Endothelial cell of umbilical vein (primary cell): ENCODE data around the gene KAT14.

Source experiments
- EZH2 ChIP-seq: IDR thresholded peaks from 2 replicates; pipeline ENCODE4 v1.6.1; 2012; ENCODE audit warnings: borderline replicate concordance, low read depth, mild to moderate bottlenecking, moderate library complexity, low read length, inconsistent platforms; ENCODE audit not compliant: severe bottlenecking
- JUN ChIP-seq: IDR thresholded peaks from 2 replicates; pipeline ENCODE4 v1.6.1; 2011; ENCODE audit warnings: borderline replicate concordance, low read depth; ENCODE audit not compliant: insufficient read length, insufficient read depth
- MAX ChIP-seq: IDR thresholded peaks from 2 replicates; pipeline ENCODE4 v1.6.1; 2011; ENCODE audit not compliant: insufficient read depth, insufficient read length
- POLR2A ChIP-seq: IDR thresholded peaks from 2 replicates; pipeline ENCODE4 v1.6.1; 2012; ENCODE audit warnings: low read depth, mild to moderate bottlenecking, control low read depth, low read length
- POLR2AphosphoS5 ChIP-seq: IDR thresholded peaks from 2 replicates; pipeline ENCODE4 v1.6.1; 2012; ENCODE audit warnings: low read depth, mild to moderate bottlenecking, control low read depth, low read length, moderate library complexity; ENCODE audit not compliant: insufficient read depth
- TF ChIP-seq, protein P1 (sequence below), 2 donors: IDR thresholded peaks; 1 replicate in 1 of 2; 2 replicates in 1 of 2; pipeline ENCODE4 v1.5.1; 2011; ENCODE audit warnings: low read length in 2 of 2, mild to moderate bottlenecking in 2 of 2, moderate library complexity in 2 of 2, control low read depth in 1 of 2, inconsistent platforms in 1 of 2, low read depth in 1 of 2; ENCODE audit not compliant: insufficient read depth in 1 of 2; ENCODE audit errors: extremely low read depth in 1 of 2

DNA sequence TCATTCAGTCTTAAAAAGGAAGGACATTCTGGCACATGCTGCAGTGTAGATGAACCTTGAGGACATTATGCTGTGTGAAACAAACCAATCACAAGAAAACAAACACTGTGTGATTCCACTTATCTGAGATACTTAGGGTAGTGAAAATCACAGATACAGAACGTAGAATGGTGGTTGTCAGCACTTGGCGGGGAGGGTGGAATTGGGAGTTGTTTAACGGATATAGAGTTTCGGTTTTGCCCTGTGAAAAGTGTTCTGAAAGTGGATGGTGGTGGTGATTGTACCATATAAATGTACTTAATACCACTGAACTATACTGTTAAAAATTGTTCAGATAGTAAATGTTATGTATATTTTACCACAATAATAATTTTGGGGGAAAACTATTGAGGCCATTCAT, 18.4 kb downstream of the KAT14 start:
- TF ChIP-seq, protein P1, sequence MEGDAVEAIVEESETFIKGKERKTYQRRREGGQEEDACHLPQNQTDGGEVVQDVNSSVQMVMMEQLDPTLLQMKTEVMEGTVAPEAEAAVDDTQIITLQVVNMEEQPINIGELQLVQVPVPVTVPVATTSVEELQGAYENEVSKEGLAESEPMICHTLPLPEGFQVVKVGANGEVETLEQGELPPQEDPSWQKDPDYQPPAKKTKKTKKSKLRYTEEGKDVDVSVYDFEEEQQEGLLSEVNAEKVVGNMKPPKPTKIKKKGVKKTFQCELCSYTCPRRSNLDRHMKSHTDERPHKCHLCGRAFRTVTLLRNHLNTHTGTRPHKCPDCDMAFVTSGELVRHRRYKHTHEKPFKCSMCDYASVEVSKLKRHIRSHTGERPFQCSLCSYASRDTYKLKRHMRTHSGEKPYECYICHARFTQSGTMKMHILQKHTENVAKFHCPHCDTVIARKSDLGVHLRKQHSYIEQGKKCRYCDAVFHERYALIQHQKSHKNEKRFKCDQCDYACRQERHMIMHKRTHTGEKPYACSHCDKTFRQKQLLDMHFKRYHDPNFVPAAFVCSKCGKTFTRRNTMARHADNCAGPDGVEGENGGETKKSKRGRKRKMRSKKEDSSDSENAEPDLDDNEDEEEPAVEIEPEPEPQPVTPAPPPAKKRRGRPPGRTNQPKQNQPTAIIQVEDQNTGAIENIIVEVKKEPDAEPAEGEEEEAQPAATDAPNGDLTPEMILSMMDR (IDR thresholded peaks at IDR 0.05; ENCODE audit: extremely low read depth in 1 of 2, insufficient read depth in 1 of 2, low read depth in 1 of 2, low read length in 2 of 2) = no peak
- TF ChIP-seq POLR2A = no peak
- no peak for TF ChIP-seq POLR2AphosphoS5
- TF ChIP-seq JUN = no peak
- no peak for TF ChIP-seq EZH2
- TF ChIP-seq MAX = no peak
